Spleen (tissue), 11 donors: ENCODE data around the gene XPO6. TPM values are rescaled to one million over a fixed set of nuclear protein-coding genes. Genes with fewer than 3 reads are reported as not detected.
"Not testable (repeated sequence)": the region's sequence is repeated elsewhere in the genome, so short reads cannot be mapped to it uniquely, and the experiment has no call there.

Experiments
- DNase-seq: peaks from one replicate; pipeline ENCODE4 v3.0.0-alpha.2; 2020
- H3K27ac ChIP-seq, 8 donors: fragments of 200-600 bp; sonication (generic) in 7 of 8; 1 replicate in 4 of 8; 2 replicates in 4 of 8; pipeline versions ENCODE4 v1.5.0 to v1.8.0; 2016 to 2021; ENCODE audit warnings: inconsistent platforms in 4 of 8, mild to moderate bottlenecking in 4 of 8, moderate library complexity in 1 of 8
- H3K27me3 ChIP-seq, 7 donors: fragments of 200-600 bp; sonication (generic) in 6 of 7; replicated peaks in 1 of 7; 1 replicate in 4 of 7; 2 replicates in 3 of 7; pipeline versions ENCODE4 v1.5.0 to v1.8.0; 2016 to 2021; ENCODE audit warnings: inconsistent platforms in 3 of 7, mild to moderate bottlenecking in 1 of 7
- H3K36me3 ChIP-seq, 6 donors: fragments of 200-600 bp; sonication (generic) in 5 of 6; 1 replicate in 4 of 6; 2 replicates in 2 of 6; pipeline versions ENCODE4 v1.5.0 to v1.8.0; 2016 to 2021; ENCODE audit warnings: inconsistent platforms in 2 of 6
- H3K4me1 ChIP-seq, 6 donors: fragments of 200-600 bp; sonication (generic) in 5 of 6; 1 replicate in 3 of 6; 2 replicates in 3 of 6; pipeline versions ENCODE4 v1.5.0 to v1.8.0; 2016 to 2021; ENCODE audit warnings: inconsistent platforms in 3 of 6
- H3K4me3 ChIP-seq, 8 donors: fragments of 200-600 bp; sonication (generic) in 7 of 8; 1 replicate in 4 of 8; 2 replicates in 4 of 8; pipeline versions ENCODE4 v1.5.0 to v1.8.0; 2016 to 2021; ENCODE audit warnings: inconsistent platforms in 4 of 8, mild to moderate bottlenecking in 4 of 8, moderate library complexity in 2 of 8
- H3K9me3 ChIP-seq, 8 donors: fragments of 200-600 bp; sonication (generic) in 7 of 8; 1 replicate in 4 of 8; 2 replicates in 4 of 8; pipeline versions ENCODE4 v1.5.0 to v1.8.0; 2016 to 2021; ENCODE audit warnings: inconsistent platforms in 4 of 8
- POLR2A ChIP-seq, 3 donors: fragments of 450-650 bp; IDR thresholded peaks; one replicate each; pipeline ENCODE4 v1.5.1; 2017; ENCODE audit warnings: antibody characterized with exemption in 3 of 3, mild to moderate bottlenecking in 1 of 3
- POLR2AphosphoS5 ChIP-seq, 3 donors: sonication (generic); formaldehyde crosslinking; IDR thresholded peaks; one replicate each; pipeline ENCODE4 v1.5.1; 2017; ENCODE audit warnings: antibody characterized with exemption in 3 of 3
- WGBS, 5 donors: extraction: QIAGEN DNeasy Blood & Tissue Kit in 3 of 5; methylation state at CpG; one replicate each; pipeline versions ENCODE4 v1.1.5 to v1.1.7; 2013 to 2018; 5-methylcytosine and 5-hydroxymethylcytosine counted together
- intact Hi-C: fragments of 100-400 bp; cut with DNase I; formaldehyde crosslinking; loops from one replicate; pipeline ENCODE4 v1.15.0; 2023; ENCODE audit warnings: low total_unique reads
- polyA plus RNA-seq, 3 donors: library from polyadenylated mRNA; stranded (reverse); fragments of 200-250 nt; gene quantifications; one replicate each; pipeline ENCODE4 v1.2.1, GENCODE V29; 2013
- total RNA-seq, 7 donors: library from RNA; depleted of rRNA in 3 of 7; stranded (reverse); fragments of >200 nt in 3 of 7; fragmentation: NEBNext Ultra II Directional in 4 of 7; extraction: Animal tissue kit (Norgen Biotek cat#: 25700) in 4 of 7; gene quantifications; one replicate each; pipeline versions ENCODE4 v1.1.0 to v1.2.1, GENCODE V29; 2016 to 2021
- TF ChIP-seq, protein P1 (sequence below), 11 experiments: fragments of 200-600 bp in 7 of 11; fragments of 450-650 bp in 4 of 11; sonication (generic) in 4 of 11; IDR thresholded peaks in 8 of 11; conservative IDR thresholded peaks in 3 of 11; 1 replicate in 7 of 11; 2 replicates in 4 of 11; pipeline versions ENCODE4 v1.4.0 to v1.8.0; 2016 to 2021; ENCODE audit warnings: antibody characterized with exemption in 11 of 11, inconsistent platforms in 4 of 11, mild to moderate bottlenecking in 1 of 11
- donor health status: healthy with polysubstance abuse.
- donor health status: DM: no; HTN: no; CAD: no; lungs with moderate emphysema.
- donor health status: DM: no; HTN: no; CAD: no.
- donor health status: Bipolar disorder and iron deficiency.
- donor health status: healthy.
- donor health status: DM: no; HTN: no; CAD: no.
- donor health status: DM: yes; HTN: yes; CAD: no.

Gene XPO6
- total and polyA plus RNA-seq, 10 donors = 96.9 to 517 (median 302) TPM

DNA sequence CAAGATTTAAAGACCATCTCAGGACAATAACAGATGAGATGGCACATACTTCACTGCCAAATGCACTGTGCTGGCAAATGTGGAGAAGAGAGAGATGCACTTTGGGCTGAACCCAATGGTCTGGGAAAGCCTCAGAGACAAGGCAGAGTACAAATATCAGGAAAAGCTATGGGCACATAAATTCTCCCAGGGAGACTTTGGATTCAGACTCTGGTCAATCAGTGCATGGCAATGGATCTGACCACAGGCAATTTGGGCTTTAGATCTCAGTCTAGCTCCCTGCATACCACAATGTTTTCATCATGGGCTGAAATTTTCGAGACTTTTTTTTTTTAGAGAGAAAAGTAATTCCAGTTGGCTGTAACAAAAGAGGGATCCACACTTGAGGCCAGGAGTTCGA is 20.0 kb upstream of the XPO6 start:
- WGBS, 5 donors = 79 to 98% (median 82%) methylated on average over 2 of the region's 2 CpGs

DNA sequence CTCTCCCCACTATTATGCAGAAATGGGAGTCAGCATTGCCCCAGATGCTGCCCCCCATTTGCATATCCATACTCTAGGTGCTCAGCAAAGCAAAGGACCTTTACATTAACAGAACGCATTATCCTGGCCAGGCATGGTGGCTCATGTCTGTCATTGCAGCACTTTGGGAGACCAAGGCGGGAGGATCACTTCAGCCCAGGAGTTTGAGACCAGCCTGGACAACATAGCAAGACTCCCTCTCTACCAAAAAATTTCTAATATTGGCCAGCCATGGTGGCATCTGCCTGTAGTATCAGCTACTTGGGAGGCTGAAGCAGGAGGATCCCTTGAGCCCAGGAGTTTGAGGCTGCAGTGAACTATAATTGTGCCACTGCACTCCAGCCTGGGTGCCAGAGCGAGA is 12.1 kb upstream of the XPO6 start:
- not testable (repeated sequence) for DNase-seq
- intact Hi-C loops = loop anchor here (10.0 kb wide), 1 partner anchor 239 kb away; no protein-coding TSS in a partner anchor

More for the DNA sequence above, 20.0 kb upstream of the XPO6 start:
- H3K4me3 ChIP-seq = no peak overlapping the region
- no peak overlapping the region for H3K27ac ChIP-seq
- no peaks in the 10 kb centered on the region for H3K4me1 ChIP-seq
- no peaks in the 10 kb centered on the region for H3K36me3 ChIP-seq
- no peaks in the 10 kb centered on the region for H3K27me3 ChIP-seq
- no peak for DNase-seq
- intact Hi-C loops = no loop called here
- TF ChIP-seq POLR2AphosphoS5 (IDR thresholded peaks at IDR 0.05) (no peak), POLR2A (IDR thresholded peaks at IDR 0.05) (no peak)
- TF ChIP-seq, protein P1, sequence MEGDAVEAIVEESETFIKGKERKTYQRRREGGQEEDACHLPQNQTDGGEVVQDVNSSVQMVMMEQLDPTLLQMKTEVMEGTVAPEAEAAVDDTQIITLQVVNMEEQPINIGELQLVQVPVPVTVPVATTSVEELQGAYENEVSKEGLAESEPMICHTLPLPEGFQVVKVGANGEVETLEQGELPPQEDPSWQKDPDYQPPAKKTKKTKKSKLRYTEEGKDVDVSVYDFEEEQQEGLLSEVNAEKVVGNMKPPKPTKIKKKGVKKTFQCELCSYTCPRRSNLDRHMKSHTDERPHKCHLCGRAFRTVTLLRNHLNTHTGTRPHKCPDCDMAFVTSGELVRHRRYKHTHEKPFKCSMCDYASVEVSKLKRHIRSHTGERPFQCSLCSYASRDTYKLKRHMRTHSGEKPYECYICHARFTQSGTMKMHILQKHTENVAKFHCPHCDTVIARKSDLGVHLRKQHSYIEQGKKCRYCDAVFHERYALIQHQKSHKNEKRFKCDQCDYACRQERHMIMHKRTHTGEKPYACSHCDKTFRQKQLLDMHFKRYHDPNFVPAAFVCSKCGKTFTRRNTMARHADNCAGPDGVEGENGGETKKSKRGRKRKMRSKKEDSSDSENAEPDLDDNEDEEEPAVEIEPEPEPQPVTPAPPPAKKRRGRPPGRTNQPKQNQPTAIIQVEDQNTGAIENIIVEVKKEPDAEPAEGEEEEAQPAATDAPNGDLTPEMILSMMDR (IDR thresholded peaks at IDR 0.05 in 8 of 11, conservative IDR thresholded peaks at IDR 0.05 in 3 of 11) = no peak
- peaks cover 0 to 4% (median 0%) of the 10 kb centered on the region in 8 donors for H3K9me3 ChIP-seq

DNA sequence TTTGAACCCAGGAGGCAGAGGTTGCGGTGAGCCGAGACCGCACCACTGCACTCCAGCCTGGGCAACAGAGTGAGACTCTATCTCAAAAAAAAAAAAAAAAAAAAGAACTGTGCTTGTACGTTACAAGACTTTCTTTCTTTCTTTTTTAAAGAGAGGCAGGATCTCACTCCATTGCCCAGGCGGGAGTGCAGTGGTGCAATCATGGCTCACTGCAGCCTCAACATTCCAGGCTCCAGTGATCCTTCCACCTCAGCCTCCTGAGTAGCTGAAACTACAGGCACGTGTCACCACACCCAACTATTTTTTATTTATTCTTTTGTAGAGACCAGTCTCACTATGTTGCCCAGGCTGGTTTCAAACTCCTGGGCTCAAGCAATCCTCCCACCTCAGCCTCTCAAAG is 8.0 kb upstream of the XPO6 start:
- H3K27ac ChIP-seq, H3K9me3 ChIP-seq, DNase-seq, H3K4me1 ChIP-seq, H3K27me3 ChIP-seq, H3K4me3 ChIP-seq, H3K36me3 ChIP-seq: not testable (repeated sequence)
- 88 to 92% (median 90%) methylated on average over 6 of the region's 6 CpGs for WGBS, 5 donors
- intact Hi-C loops = loop anchor here (5.0 to 10.0 kb wide), 2 partner anchors 82 to 235 kb away; no protein-coding TSS in a partner anchor

More for the DNA sequence above, 12.1 kb upstream of the XPO6 start:
- not testable (repeated sequence) for H3K4me1 ChIP-seq, H3K9me3 ChIP-seq, H3K36me3 ChIP-seq, H3K4me3 ChIP-seq, H3K27ac ChIP-seq, H3K27me3 ChIP-seq
- 87 to 97% (median 95%) methylated on average over 3 of the region's 3 CpGs for WGBS, 5 donors

DNA sequence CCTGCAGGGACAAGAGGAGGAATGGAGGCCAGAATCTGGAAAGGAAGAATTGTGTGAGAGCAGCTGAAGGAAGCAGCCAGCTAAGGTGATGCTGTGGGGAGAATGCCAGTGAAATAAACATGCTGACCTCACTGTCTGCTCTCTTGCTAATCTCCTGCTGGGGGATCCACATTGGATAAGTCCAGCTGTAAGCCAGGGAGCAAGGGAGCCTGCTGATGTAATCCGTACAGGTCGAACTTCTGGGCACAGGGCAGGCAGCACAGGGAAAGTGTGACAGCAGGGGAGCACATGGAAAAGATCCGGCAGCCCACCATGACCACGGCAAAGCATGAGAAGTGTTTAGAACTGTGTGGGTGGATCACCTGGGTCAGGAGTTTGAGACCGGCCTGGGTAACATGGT is 7.5 kb upstream of the XPO6 start:
- DNase-seq = no peak
- H3K4me1 ChIP-seq = no peaks in the 10 kb centered on the region
- intact Hi-C loops = loop anchor here (5.0 kb wide), 1 partner anchor 82 kb away; no protein-coding TSS in a partner anchor
- TF ChIP-seq POLR2A (IDR thresholded peaks at IDR 0.05) = no peak
- TF ChIP-seq POLR2AphosphoS5 (IDR thresholded peaks at IDR 0.05) = no peak
- TF ChIP-seq, protein P1 (IDR thresholded peaks at IDR 0.05 in 8 of 11, conservative IDR thresholded peaks at IDR 0.05 in 3 of 11) = no peak
- H3K27ac ChIP-seq = no peak overlapping the region
- H3K27me3 ChIP-seq = no peaks in the 10 kb centered on the region
- H3K36me3 ChIP-seq = no peaks in the 10 kb centered on the region
- WGBS, 5 donors = 87 to 95% (median 91%) methylated on average over 5 of the region's 5 CpGs
- no peaks in the 10 kb centered on the region for H3K9me3 ChIP-seq
- no peak overlapping the region for H3K4me3 ChIP-seq

DNA sequence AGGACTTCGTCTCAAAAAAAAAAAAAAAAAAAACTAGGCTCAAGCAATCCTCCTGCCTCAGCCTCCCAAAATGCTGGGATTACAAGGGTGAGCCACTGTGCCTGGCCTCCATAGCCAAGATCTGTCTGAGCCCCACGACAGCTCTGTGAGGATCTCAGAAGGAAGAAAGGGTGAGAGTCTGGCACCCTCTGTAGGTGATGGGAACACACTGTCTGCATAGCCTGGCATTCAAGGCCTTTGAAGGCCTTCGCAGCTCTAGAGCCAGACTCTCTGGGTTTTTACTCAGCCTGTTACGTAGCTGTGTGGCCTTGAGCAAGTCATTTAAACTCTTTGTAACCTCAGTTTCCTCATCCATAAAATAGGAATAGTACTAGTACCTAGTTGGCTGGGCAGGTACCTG is 6.3 kb upstream of the XPO6 start:
- no peak overlapping the region for H3K27ac ChIP-seq
- WGBS, 5 donors = 57 to 66% (median 60%) methylated on average over 4 of the region's 4 CpGs
- TF ChIP-seq POLR2A (IDR thresholded peaks at IDR 0.05) = no peak
- TF ChIP-seq, protein P1 (IDR thresholded peaks at IDR 0.05 in 8 of 11, conservative IDR thresholded peaks at IDR 0.05 in 3 of 11) = peak; percentile 52 to 83 (median 69)
- TF ChIP-seq POLR2AphosphoS5 (IDR thresholded peaks at IDR 0.05) = peak in 1 of 3 donors; percentile 75
- H3K36me3 ChIP-seq = no peaks in the 10 kb centered on the region
- H3K9me3 ChIP-seq = no peaks in the 10 kb centered on the region
- intact Hi-C loops = loop anchor here (5.0 kb wide), 1 partner anchor 81 kb away; no protein-coding TSS in a partner anchor
- DNase-seq = no peak
- no peaks in the 10 kb centered on the region for H3K27me3 ChIP-seq
- no peaks in the 10 kb centered on the region for H3K4me1 ChIP-seq
- no peak overlapping the region for H3K4me3 ChIP-seq
